WERI-Rb-1 (cell line): ENCODE results near the gene HYAL3.
A peak's percentile ranks its signal among the peaks of the same experiment; 100 is the strongest.

Experiments
- DNase-seq: peaks from one replicate; pipeline ENCODE4 v3.0.0-alpha.2; 2020
- H3K27ac ChIP-seq: fragments of 250-450 bp; sonication (Bioruptor Pico); 2 replicates; pipeline ENCODE4 v1.5.1; 2020; ENCODE audit warnings: mild to moderate bottlenecking, moderate library complexity
- H3K27me3 ChIP-seq: fragments of 250-450 bp; sonication (Bioruptor Pico); 2 replicates; pipeline ENCODE4 v1.5.1; 2021; ENCODE audit warnings: mild to moderate bottlenecking, low read depth, moderate library complexity; ENCODE audit not compliant: insufficient read depth, severe bottlenecking
- H3K36me3 ChIP-seq: fragments of 250-450 bp; sonication (Bioruptor Pico); 2 replicates; pipeline ENCODE4 v1.5.1; 2020; ENCODE audit warnings: mild to moderate bottlenecking, moderate library complexity
- H3K4me3 ChIP-seq: 2 replicates; pipeline ENCODE4 v1.5.1; 2011; ENCODE audit warnings: low read depth, mild to moderate bottlenecking, control low read depth, low read length
- H3K9me3 ChIP-seq: fragments of 250-450 bp; sonication (Bioruptor Pico); 2 replicates; pipeline ENCODE4 v1.5.1; 2021; ENCODE audit warnings: mild to moderate bottlenecking, moderate library complexity; ENCODE audit not compliant: severe bottlenecking
- TF ChIP-seq, protein P1 (sequence below): IDR thresholded peaks from 2 replicates; pipeline ENCODE4 v1.5.1; 2011; ENCODE audit warnings: low read depth, mild to moderate bottlenecking, control low read depth, inconsistent platforms, low read length

The HYAL3 gene

DNA sequence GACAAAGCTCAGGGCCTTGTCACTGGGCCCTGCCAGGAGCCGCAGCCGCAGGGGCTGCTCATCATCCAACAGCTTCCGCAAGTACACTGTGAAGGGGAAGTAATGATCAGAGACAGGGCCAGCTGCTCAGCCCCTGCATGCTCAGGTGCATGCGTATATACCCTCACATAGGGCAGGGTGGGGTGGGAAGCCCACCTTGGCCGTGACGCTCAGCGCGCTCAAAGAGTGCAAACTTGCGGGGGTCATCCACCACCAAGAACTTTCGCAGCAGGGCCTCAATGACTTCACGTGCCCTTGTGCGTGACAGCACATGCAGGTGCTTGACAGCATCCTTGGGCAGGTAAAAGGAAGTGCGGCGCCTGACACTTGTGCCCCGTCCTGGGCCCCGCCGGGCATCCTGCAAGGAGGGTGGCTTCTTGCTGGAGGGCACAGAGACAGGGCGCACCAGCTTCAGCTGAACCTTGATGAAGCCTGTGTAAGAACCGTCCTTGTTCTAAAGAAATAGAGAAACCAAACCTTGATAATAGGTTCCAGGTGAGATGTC, 32.2 kb upstream of the HYAL3 start:
- no peak overlapping the region for H3K4me3 ChIP-seq

DNA sequence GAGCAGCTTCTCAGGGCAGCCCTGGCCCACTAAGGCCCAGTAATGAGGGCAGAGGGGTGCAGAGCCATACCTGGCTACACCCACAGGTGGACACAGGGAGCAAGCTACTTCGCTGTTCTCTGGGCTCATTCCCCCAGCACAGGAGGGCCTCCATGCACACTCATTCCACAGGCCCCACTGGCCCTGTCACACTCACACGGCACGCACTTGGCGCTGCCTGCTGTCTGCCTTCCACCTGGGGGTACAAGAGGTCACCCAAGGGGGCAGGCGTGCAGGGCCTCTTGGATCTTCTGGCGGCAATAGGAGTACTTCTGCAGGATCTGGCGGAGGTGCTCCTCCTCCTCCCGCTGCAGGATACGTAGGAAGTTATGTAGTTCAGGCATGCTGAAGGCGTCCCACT, 31.1 kb upstream of the HYAL3 start:
- H3K27ac ChIP-seq, result no peak overlapping the region
- H3K27me3 ChIP-seq, result no peaks in the 10 kb centered on the region
- peaks cover 74% of the 10 kb centered on the region for H3K36me3 ChIP-seq
- TF ChIP-seq, protein P1, sequence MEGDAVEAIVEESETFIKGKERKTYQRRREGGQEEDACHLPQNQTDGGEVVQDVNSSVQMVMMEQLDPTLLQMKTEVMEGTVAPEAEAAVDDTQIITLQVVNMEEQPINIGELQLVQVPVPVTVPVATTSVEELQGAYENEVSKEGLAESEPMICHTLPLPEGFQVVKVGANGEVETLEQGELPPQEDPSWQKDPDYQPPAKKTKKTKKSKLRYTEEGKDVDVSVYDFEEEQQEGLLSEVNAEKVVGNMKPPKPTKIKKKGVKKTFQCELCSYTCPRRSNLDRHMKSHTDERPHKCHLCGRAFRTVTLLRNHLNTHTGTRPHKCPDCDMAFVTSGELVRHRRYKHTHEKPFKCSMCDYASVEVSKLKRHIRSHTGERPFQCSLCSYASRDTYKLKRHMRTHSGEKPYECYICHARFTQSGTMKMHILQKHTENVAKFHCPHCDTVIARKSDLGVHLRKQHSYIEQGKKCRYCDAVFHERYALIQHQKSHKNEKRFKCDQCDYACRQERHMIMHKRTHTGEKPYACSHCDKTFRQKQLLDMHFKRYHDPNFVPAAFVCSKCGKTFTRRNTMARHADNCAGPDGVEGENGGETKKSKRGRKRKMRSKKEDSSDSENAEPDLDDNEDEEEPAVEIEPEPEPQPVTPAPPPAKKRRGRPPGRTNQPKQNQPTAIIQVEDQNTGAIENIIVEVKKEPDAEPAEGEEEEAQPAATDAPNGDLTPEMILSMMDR, result no peak
- no peak overlapping the region for H3K4me3 ChIP-seq
- no peaks in the 10 kb centered on the region for H3K9me3 ChIP-seq
- DNase-seq, result no peak

More for the DNA sequence above, 32.2 kb upstream of the HYAL3 start:
- H3K9me3 ChIP-seq, result no peaks in the 10 kb centered on the region
- H3K27me3 ChIP-seq, result no peaks in the 10 kb centered on the region
- TF ChIP-seq, protein P1, result no peak
- no peak for DNase-seq
- H3K36me3 ChIP-seq, result peaks cover 72% of the 10 kb centered on the region
- H3K27ac ChIP-seq, result no peak overlapping the region

DNA sequence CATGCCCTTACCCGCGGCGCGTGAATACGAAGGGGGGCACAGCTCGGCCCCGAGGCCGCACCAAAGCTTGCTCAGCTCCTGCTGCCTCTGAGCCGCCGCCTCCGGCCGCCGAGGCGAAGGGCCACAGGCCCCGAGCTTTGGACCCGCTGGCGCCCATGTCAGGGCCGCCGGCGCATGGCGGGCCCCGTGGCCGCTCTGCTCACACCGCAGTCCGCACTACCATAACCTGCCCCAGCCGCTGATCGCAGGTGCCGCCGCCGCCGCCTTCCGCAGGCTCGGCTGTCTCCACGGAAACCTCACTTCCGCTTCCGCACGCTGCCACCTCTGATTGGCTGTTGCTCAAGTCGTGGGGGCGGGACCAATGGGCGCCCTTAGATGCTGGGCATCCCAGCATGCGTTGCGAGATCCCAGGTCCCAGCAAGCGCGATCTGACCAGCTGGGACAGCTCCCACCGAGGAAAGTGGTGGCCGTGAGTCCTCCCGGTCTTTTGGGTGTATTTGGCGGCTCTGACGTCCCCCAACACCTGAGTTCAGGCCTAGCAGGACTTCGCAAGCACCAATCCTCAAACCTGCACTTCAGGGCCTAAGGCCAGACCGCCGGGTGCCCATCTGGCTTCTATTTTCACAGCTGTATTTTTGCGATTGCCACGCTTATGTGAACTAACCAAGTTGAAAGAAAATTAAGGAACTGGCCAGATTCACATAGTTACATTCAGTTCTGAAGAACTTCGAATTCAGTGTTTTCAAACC, 28.9 kb upstream of the HYAL3 start, which contains the start of gene TUSC2:
TSS of gene TUSC2 (minus strand) at position 281 of the 749 bp plus-strand sequence. CDS start at position 157, 124 bp downstream.
- DNase-seq, result peak; percentile 97
- Histone ChIP-seq H3K9me3 (no peaks in the 10 kb centered on the region), H3K4me3 (peak within 1 kb of the TSS; percentile 71), H3K27ac (peak within 1 kb of the TSS; percentile 81), H3K36me3 (peaks cover 67% of the 10 kb centered on the region), H3K27me3 (no peaks in the 10 kb centered on the region)
- TF ChIP-seq, protein P1, result no peak

DNA sequence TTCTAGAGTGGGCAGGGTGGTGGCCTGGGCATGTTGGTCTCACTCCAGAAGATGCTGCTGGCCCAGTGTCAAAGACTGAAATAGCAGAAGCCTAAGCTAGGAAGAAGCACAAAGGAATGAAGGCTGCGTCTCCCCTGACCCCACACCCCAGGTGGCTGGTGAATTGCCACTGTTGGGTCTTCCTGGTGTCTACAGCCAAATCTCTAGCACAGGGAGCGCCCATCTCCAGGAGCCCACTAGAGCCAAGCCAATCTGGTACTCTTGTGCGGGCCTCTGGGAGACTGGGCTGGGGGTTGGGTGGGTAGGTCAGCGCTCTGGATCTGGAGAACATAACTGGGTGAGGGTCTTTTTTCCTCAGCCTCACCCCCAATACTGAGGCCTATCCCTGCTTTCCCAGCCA, 27.9 kb upstream of the HYAL3 start:
- no peak for DNase-seq
- Histone ChIP-seq H3K4me3 (peak overlapping the region; percentile 71), H3K36me3 (peaks cover 57% of the 10 kb centered on the region), H3K9me3 (no peaks in the 10 kb centered on the region), H3K27me3 (no peaks in the 10 kb centered on the region), H3K27ac (peak overlapping the region; percentile 81; the same call in 1 of the 2 replicates)
- TF ChIP-seq, protein P1, result no peak

DNA sequence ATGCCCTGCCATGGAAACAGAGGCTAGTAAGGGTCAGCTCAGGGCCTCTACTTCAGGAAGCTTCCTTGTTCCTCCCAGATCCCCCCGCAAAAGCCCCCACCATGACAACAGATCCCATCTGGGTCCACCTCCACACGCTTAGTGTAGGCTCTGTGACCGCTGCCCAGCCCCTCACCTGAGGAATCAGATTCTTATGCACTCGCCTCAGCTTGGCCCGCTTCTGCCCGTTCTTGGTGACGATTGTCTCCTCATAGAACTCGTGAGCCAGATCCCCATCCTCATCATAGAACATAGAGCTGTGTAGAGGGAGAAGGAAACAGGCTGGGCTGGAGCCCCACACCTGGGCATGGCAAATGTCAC, 27.0 kb upstream of the HYAL3 start:
- Histone ChIP-seq H3K27ac (no peak overlapping the region), H3K27me3 (no peaks in the 10 kb centered on the region), H3K4me3 (no peak overlapping the region), H3K36me3 (peaks cover 47% of the 10 kb centered on the region), H3K9me3 (no peaks in the 10 kb centered on the region)
- DNase-seq, result no peak
- TF ChIP-seq, protein P1, result no peak
